ENCODE results near the gene KCNMA1.

- TF ChIP-seq MEF2A (IDR thresholded peaks at IDR 0.05; ENCODE audit: insufficient read depth, low read depth, low read length) (no peak), NFYB (IDR thresholded peaks at IDR 0.05; ENCODE audit: insufficient read depth, low read depth, low read length) (no peak), EP300 (IDR thresholded peaks at IDR 0.05; ENCODE audit: borderline replicate concordance in 1 of 2, control insufficient read depth in 1 of 2, low read depth in 2 of 2, low read length in 2 of 2) (no peak), SMAD5 (IDR thresholded peaks at IDR 0.05; ENCODE audit: low read depth) (no peak), CTCF (IDR thresholded peaks at IDR 0.05 in 2 of 3, conservative IDR thresholded peaks at IDR 0.05 in 1 of 3; ENCODE audit: control insufficient read depth in 2 of 3, extremely low read depth in 1 of 3, insufficient read depth in 1 of 3, low read depth in 3 of 3, low read length in 3 of 3) (no peak), TCF3 (IDR thresholded peaks at IDR 0.05; ENCODE audit: borderline replicate concordance, insufficient read depth, low read depth, low read length) (no peak)
- TF ChIP-seq, protein P1, sequence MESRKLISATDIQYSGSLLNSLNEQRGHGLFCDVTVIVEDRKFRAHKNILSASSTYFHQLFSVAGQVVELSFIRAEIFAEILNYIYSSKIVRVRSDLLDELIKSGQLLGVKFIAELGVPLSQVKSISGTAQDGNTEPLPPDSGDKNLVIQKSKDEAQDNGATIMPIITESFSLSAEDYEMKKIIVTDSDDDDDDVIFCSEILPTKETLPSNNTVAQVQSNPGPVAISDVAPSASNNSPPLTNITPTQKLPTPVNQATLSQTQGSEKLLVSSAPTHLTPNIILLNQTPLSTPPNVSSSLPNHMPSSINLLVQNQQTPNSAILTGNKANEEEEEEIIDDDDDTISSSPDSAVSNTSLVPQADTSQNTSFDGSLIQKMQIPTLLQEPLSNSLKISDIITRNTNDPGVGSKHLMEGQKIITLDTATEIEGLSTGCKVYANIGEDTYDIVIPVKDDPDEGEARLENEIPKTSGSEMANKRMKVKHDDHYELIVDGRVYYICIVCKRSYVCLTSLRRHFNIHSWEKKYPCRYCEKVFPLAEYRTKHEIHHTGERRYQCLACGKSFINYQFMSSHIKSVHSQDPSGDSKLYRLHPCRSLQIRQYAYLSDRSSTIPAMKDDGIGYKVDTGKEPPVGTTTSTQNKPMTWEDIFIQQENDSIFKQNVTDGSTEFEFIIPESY (IDR thresholded peaks at IDR 0.05) = no peak
These were observed 244.8 kb downstream of the KCNMA1 start for GRCh38 chr10:77392851-77393250.
